ENCODE results near the gene CACNG4. TPM values are rescaled to one million over a fixed set of nuclear protein-coding genes. Genes with fewer than 3 reads are reported as not detected.

Gene CACNG4
- total and polyA plus RNA-seq, 2 of the 4 experiments (the other 2 are of a cell fraction), result under 0.01 to 0.53 TPM

- H3K27ac ChIP-seq (ENCODE audit: insufficient read depth, low read length), result no peak overlapping the region
- no peak overlapping the region for H2AFZ ChIP-seq (replicated peaks; ENCODE audit: low read length, poor library complexity)
- H3K9ac ChIP-seq (ENCODE audit: low read depth, low read length), result no peak overlapping the region
- H3K4me3 ChIP-seq (ENCODE audit: insufficient read depth, low read depth, low read length), result no peak overlapping the region
- TF ChIP-seq SMC3 (IDR thresholded peaks at IDR 0.05; ENCODE audit: low read depth, low read length) (no peak), RCOR1 (IDR thresholded peaks at IDR 0.05; ENCODE audit: insufficient replicate concordance, low read length) (no peak), CTCF (conservative IDR thresholded peaks at IDR 0.05; ENCODE audit: low read depth, low read length) (no peak), USF2 (IDR thresholded peaks at IDR 0.05; ENCODE audit: low read depth, low read length) (no peak), BHLHE40 (IDR thresholded peaks at IDR 0.05; ENCODE audit: low read depth, low read length) (no peak), ELK1 (IDR thresholded peaks at IDR 0.05; ENCODE audit: borderline replicate concordance, low read depth, low read length) (no peak), NFE2L2 (IDR thresholded peaks at IDR 0.05; ENCODE audit: low read depth, low read length) (no peak), MAZ (IDR thresholded peaks at IDR 0.05; ENCODE audit: borderline replicate concordance, low read depth, low read length) (no peak), MAFK (IDR thresholded peaks at IDR 0.05; ENCODE audit: low read depth, low read length) (no peak), RAD21 (IDR thresholded peaks at IDR 0.05; ENCODE audit: low read length) (no peak), MXI1 (IDR thresholded peaks at IDR 0.05; ENCODE audit: borderline replicate concordance, low read depth, low read length) (no peak), CEBPB (IDR thresholded peaks at IDR 0.05; ENCODE audit: low read depth, low read length) (no peak), FOS (IDR thresholded peaks at IDR 0.05; ENCODE audit: low read depth, low read length) (no peak), RFX5 (IDR thresholded peaks at IDR 0.05; ENCODE audit: low read depth, low read length) (no peak), POLR2A (IDR thresholded peaks at IDR 0.05; ENCODE audit: low read depth, low read length) (no peak), CHD1 (IDR thresholded peaks at IDR 0.05; ENCODE audit: low read depth, low read length) (no peak)
- no peak overlapping the region for H2AK9ac ChIP-seq (replicated peaks; ENCODE audit: low read depth, low read length, poor library complexity)
- no peaks in the 10 kb centered on the region for H3K36me3 ChIP-seq (ENCODE audit: control insufficient read depth, insufficient read depth, low read length)
- no CpG with 5 or more reads among the region's 6 CpGs for WGBS, 2 experiments (ENCODE audit: extremely low coverage in 2 of 2, insufficient read length in 1 of 2)
- no peak overlapping the region for H2BK15ac ChIP-seq (ENCODE audit: low read depth, low read length)
- no peak overlapping the region for H2BK20ac ChIP-seq (ENCODE audit: low read depth, low read length)
- no peak overlapping the region for H3K14ac ChIP-seq (replicated peaks; ENCODE audit: low read depth, low read length)
- no peaks in the 10 kb centered on the region for H3K9me3 ChIP-seq (ENCODE audit: control insufficient read depth, insufficient read depth, low read length)
- H4K8ac ChIP-seq (ENCODE audit: low read depth in 2 of 2, low read length in 2 of 2), result no peak overlapping the region
- H4K5ac ChIP-seq (ENCODE audit: low read depth, low read length), result no peak overlapping the region
- no peak overlapping the region for H3K4ac ChIP-seq (ENCODE audit: low read depth, low read length)
- H3K27me3 ChIP-seq (ENCODE audit: control insufficient read depth, insufficient read depth, low read length), result peaks cover 14% of the 10 kb centered on the region
- in situ Hi-C loops (cut with MboI; ENCODE audit: low sequenced_read_pairs), result no loop called here
- no peak overlapping the region for H2BK120ac ChIP-seq (ENCODE audit: low read depth, low read length)
- dilution Hi-C loops (cut with HindIII; ENCODE audit: low sequenced_read_pairs, unreplicated experiment), result no loop called here
- ChIA-PET POLR2A (ENCODE audit: unreplicated experiment) (no interaction called here), CTCF (interaction anchor here (0.6 kb wide), 1 partner anchor 914 kb away, joined by 3 read pairs; no protein-coding TSS in a partner anchor)
- no peak overlapping the region for H3K23ac ChIP-seq (ENCODE audit: low read depth, low read length)
- peaks cover 14% of the 10 kb centered on the region for H3K4me1 ChIP-seq (ENCODE audit: control insufficient read depth, insufficient read depth, low read length)
- no peak overlapping the region for H2BK5ac ChIP-seq (ENCODE audit: low read depth, low read length, poor library complexity, severe bottlenecking)
- no peak overlapping the region for H2AK5ac ChIP-seq (ENCODE audit: low read depth, low read length)
- no peak overlapping the region for H4K91ac ChIP-seq (ENCODE audit: insufficient read depth, low read depth, low read length)
- BruUV-seq (replicated peaks), result no TSS peak
- H3K9me1 ChIP-seq (ENCODE audit: insufficient read depth, low read length), result peaks cover 22% of the 10 kb centered on the region
- H3K4me2 ChIP-seq (ENCODE audit: low read depth, low read length), result no peak overlapping the region
- intact Hi-C loops (cut with micrococcal nuclease), result no loop called here
- ATAC-seq (ENCODE audit: low read depth), result no peak
- H3K56ac ChIP-seq (ENCODE audit: extremely low read depth, insufficient read depth, low read length), result no peak overlapping the region
- no peaks in the 10 kb centered on the region for H4K20me1 ChIP-seq (ENCODE audit: insufficient read depth, low read length)
- H3K79me1 ChIP-seq (ENCODE audit: low read depth in 1 of 2, low read length in 2 of 2), result no peaks in the 10 kb centered on the region
- DNase-seq, result no peak
- H3K18ac ChIP-seq (ENCODE audit: low read depth, low read length), result no peak overlapping the region
These were observed 7.6 kb upstream of the CACNG4 start for GRCh38 chr17:66956941-66957340.

Data from IMR-90 (cell line).